Ascending aorta (tissue), 2 donors: Measurements from ENCODE around the gene EFEMP2. TPM values are rescaled to one million over a fixed set of nuclear protein-coding genes. Genes with fewer than 3 reads are reported as not detected.
A peak's percentile ranks its signal among the peaks of the same experiment; 100 is the strongest.

Experiments used
- DNase-seq, 2 donors: peaks; one replicate each; pipeline ENCODE4 v3.0.0-alpha.2; 2019; ENCODE audit warnings: low spot score in 2 of 2
- H3K27ac ChIP-seq, 2 donors: fragments of 200-600 bp; sonication (generic); one replicate each; pipeline ENCODE4 v1.5.1; 2016 to 2017; ENCODE audit warnings: mild to moderate bottlenecking in 1 of 2
- H3K27me3 ChIP-seq: fragments of 200-600 bp; sonication (generic); one replicate; pipeline ENCODE4 v1.5.1; 2017
- H3K36me3 ChIP-seq, 2 donors: fragments of 200-600 bp; sonication (generic); one replicate each; pipeline ENCODE4 v1.5.1; 2016
- H3K4me1 ChIP-seq, 2 donors: fragments of 200-600 bp; sonication (generic); one replicate each; pipeline ENCODE4 v1.5.1; 2016 to 2017; ENCODE audit warnings: mild to moderate bottlenecking in 1 of 2
- H3K4me3 ChIP-seq, 2 donors: fragments of 200-600 bp; sonication (generic); one replicate each; pipeline ENCODE4 v1.5.1; 2016 to 2017; ENCODE audit warnings: mild to moderate bottlenecking in 1 of 2
- H3K9me3 ChIP-seq, 2 donors: fragments of 200-600 bp; sonication (generic); one replicate each; pipeline ENCODE4 v1.5.1; 2016
- intact Hi-C: fragments of 100-400 bp; cut with DNase I; formaldehyde crosslinking; loops from one replicate; pipeline ENCODE4 v1.15.1; 2023
- total RNA-seq: library from RNA; depleted of rRNA; stranded (reverse); fragments of >200 nt; gene quantifications from one replicate; pipeline ENCODE4 v1.1.0, GENCODE V29; 2016
- TF ChIP-seq, protein P1 (sequence below), 3 experiments: fragments of 200-600 bp in 2 of 3; fragments of 450-650 bp in 1 of 3; sonication (generic) in 2 of 3; IDR thresholded peaks; one replicate each; pipeline ENCODE4 v1.5.1; 2016 to 2019; ENCODE audit warnings: antibody characterized with exemption in 3 of 3, mild to moderate bottlenecking in 1 of 3, moderate library complexity in 1 of 3

Gene EFEMP2
- total RNA-seq, 1 donor from 2014 or later, result 92.8 TPM

DNA sequence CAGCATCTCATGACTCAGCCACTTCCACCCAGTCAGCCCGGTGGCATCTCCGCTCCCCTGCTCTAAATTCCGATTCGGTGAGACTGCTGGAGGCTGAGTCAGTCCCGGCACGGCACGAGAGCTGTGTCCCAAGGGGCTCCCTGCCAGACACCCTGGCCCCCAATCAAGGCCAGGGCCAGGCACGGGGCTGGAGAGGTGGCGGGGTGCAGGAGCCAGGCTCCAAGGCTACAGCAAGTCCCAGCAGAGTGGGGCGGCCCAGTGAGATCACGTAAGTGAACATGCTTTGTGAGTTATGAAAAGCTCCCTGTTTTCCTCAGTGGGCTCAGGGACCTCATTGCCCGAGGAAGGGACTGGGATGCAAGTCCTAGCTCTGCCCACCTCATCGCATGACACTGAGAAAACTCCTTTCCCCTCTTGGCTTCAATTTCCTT is 43.2 kb upstream of the EFEMP2 start:
- Histone ChIP-seq H3K9me3 (no peaks in the 10 kb centered on the region), H3K27ac (peak overlapping the region; percentile 96 to 98), H3K4me1 (peaks cover 44 to 62% of the 10 kb centered on the region in 2 donors), H3K4me3 (peak overlapping the region in 1 of 2 donors; percentile 98), H3K27me3 (no peaks in the 10 kb centered on the region), H3K36me3 (no peaks in the 10 kb centered on the region)
- peak; percentile 86 to 97 for DNase-seq
- TF ChIP-seq, protein P1, sequence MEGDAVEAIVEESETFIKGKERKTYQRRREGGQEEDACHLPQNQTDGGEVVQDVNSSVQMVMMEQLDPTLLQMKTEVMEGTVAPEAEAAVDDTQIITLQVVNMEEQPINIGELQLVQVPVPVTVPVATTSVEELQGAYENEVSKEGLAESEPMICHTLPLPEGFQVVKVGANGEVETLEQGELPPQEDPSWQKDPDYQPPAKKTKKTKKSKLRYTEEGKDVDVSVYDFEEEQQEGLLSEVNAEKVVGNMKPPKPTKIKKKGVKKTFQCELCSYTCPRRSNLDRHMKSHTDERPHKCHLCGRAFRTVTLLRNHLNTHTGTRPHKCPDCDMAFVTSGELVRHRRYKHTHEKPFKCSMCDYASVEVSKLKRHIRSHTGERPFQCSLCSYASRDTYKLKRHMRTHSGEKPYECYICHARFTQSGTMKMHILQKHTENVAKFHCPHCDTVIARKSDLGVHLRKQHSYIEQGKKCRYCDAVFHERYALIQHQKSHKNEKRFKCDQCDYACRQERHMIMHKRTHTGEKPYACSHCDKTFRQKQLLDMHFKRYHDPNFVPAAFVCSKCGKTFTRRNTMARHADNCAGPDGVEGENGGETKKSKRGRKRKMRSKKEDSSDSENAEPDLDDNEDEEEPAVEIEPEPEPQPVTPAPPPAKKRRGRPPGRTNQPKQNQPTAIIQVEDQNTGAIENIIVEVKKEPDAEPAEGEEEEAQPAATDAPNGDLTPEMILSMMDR (IDR thresholded peaks at IDR 0.05), result no peak
- intact Hi-C loops, result loop anchor here (1.0 to 5.0 kb wide), 2 partner anchors 15 to 254 kb away; partner anchors contain the start of gene RELA

GRCh38 chr11:65915101-65915820 is 42.7 kb upstream of the EFEMP2 start:
- no peaks in the 10 kb centered on the region for H3K9me3 ChIP-seq
- H3K4me3 ChIP-seq, result peak overlapping the region in 1 of 2 donors; percentile 20
- TF ChIP-seq, protein P1 (IDR thresholded peaks at IDR 0.05), result no peak
- peaks cover 38 to 56% of the 10 kb centered on the region in 2 donors for H3K4me1 ChIP-seq
- intact Hi-C loops, result loop anchor here (1.0 to 5.0 kb wide), 2 partner anchors 14 to 253 kb away; partner anchors contain the start of gene RELA
- peak overlapping the region; percentile 96 to 98 for H3K27ac ChIP-seq
- no peak for DNase-seq
- no peaks in the 10 kb centered on the region for H3K36me3 ChIP-seq
- no peaks in the 10 kb centered on the region for H3K27me3 ChIP-seq

- TF ChIP-seq, protein P1 (IDR thresholded peaks at IDR 0.05), result no peak
- H3K4me3 ChIP-seq, result no peak overlapping the region
- H3K27ac ChIP-seq, result peak overlapping the region; percentile 5 to 64
- no peaks in the 10 kb centered on the region for H3K36me3 ChIP-seq
- DNase-seq, result no peak
- no peaks in the 10 kb centered on the region for H3K27me3 ChIP-seq
- intact Hi-C loops, result no loop called here
- no peaks in the 10 kb centered on the region for H3K9me3 ChIP-seq
- peaks cover 29 to 52% of the 10 kb centered on the region in 2 donors for H3K4me1 ChIP-seq
These were observed 40.2 kb upstream of the EFEMP2 start for GRCh38 chr11:65912845-65913244.

GRCh38 chr11:65911682-65912568 is 39.3 kb upstream of the EFEMP2 start:
- peaks cover 21 to 42% of the 10 kb centered on the region in 2 donors for H3K4me1 ChIP-seq
- intact Hi-C loops, result loop anchor here (1.0 kb wide), 1 partner anchor 12 kb away; the partner anchor contains the start of gene FOSL1

GRCh38 chr11:65907878-65908277 is 35.3 kb upstream of the EFEMP2 start:
- Histone ChIP-seq H3K4me1 (peaks cover 4 to 18% of the 10 kb centered on the region in 2 donors), H3K9me3 (no peaks in the 10 kb centered on the region), H3K4me3 (no peak overlapping the region), H3K36me3 (no peaks in the 10 kb centered on the region), H3K27me3 (no peaks in the 10 kb centered on the region), H3K27ac (no peak overlapping the region)
- TF ChIP-seq, protein P1 (IDR thresholded peaks at IDR 0.05), result no peak
- intact Hi-C loops, result no loop called here
- DNase-seq, result no peak

More at GRCh38 chr11:65911682-65912568, 39.3 kb upstream of the EFEMP2 start:
- H3K9me3 ChIP-seq, result no peaks in the 10 kb centered on the region
- peak overlapping the region; percentile 35 to 72 for H3K27ac ChIP-seq
- TF ChIP-seq, protein P1 (IDR thresholded peaks at IDR 0.05), result peak; percentile 43 to 53 (median 47)
- DNase-seq, result peak in 1 of 2 donors; percentile 90
- H3K27me3 ChIP-seq, result no peaks in the 10 kb centered on the region
- no peak overlapping the region for H3K4me3 ChIP-seq
- H3K36me3 ChIP-seq, result no peaks in the 10 kb centered on the region
